Left kidney (tissue), 2 donors: ENCODE results near the gene GABBR1. TPM values are rescaled to one million over a fixed set of nuclear protein-coding genes. Genes with fewer than 3 reads are reported as not detected.

Experiments used
- DNase-seq: peaks from one replicate; pipeline ENCODE4 v3.0.0-alpha.2; 2013
- polyA plus RNA-seq: library from polyadenylated mRNA; unstranded; fragments of 120-200 nt; gene quantifications from one replicate; pipeline ENCODE4 v1.2.1, GENCODE V29; 2013; ENCODE audit not compliant: insufficient read length

GABBR1 gene
- polyA plus RNA-seq, 1 donor: 99.7 TPM

GRCh38 chr6:29624520-29624961 is 8.4 kb downstream of the GABBR1 start:
- no peak for DNase-seq

GRCh38 chr6:29620630-29621029 is 12.4 kb downstream of the GABBR1 start:
- no peak for DNase-seq

GRCh38 chr6:29619578-29620160 is 13.3 kb downstream of the GABBR1 start:
- DNase-seq: no peak

GRCh38 chr6:29617782-29618554 is 15.0 kb downstream of the GABBR1 start:
- DNase-seq: no peak

GRCh38 chr6:29611426-29611825 is 21.6 kb downstream of the GABBR1 start:
- no peak for DNase-seq

GRCh38 chr6:29610540-29610939 is 22.4 kb downstream of the GABBR1 start:
- DNase-seq: no peak

- no peak for DNase-seq
Observed at GRCh38 chr6:29608131-29608530, 24.9 kb downstream of the GABBR1 start.

GRCh38 chr6:29603930-29604329 is 29.1 kb downstream of the GABBR1 start:
- no peak for DNase-seq

GRCh38 chr6:29603456-29603855 is 29.5 kb downstream of the GABBR1 start:
- DNase-seq: no peak

- DNase-seq: no peak
Observed at GRCh38 chr6:29602564-29603361, 30.2 kb downstream of the GABBR1 start.

- DNase-seq: no peak
Observed at GRCh38 chr6:29598172-29598747, 34.7 kb downstream of the GABBR1 start.

- no peak for DNase-seq
Observed at GRCh38 chr6:29597184-29597583, 35.8 kb downstream of the GABBR1 start.

- no peak for DNase-seq
Observed at GRCh38 chr6:29596381-29596900, 36.5 kb downstream of the GABBR1 start.

- no peak for DNase-seq
Observed at GRCh38 chr6:29593199-29593855, 39.7 kb downstream of the GABBR1 start.

GRCh38 chr6:29591677-29592076 is 41.3 kb downstream of the GABBR1 start:
- no peak for DNase-seq

GRCh38 chr6:29590218-29590808 is 42.7 kb downstream of the GABBR1 start:
- DNase-seq: no peak

GRCh38 chr6:29589423-29590048 is 43.4 kb downstream of the GABBR1 start:
- peak; percentile 28 for DNase-seq

GRCh38 chr6:29584821-29585220 is 48.2 kb downstream of the GABBR1 start, which contains the start of gene OR2H2:
TSS of gene OR2H2 (plus strand) at chr6:29585121. CDS start at chr6:29587945, 2,824 bp downstream.
- no peak for DNase-seq

- DNase-seq: no peak
Observed at GRCh38 chr6:29577544-29577943, 55.4 kb downstream of the GABBR1 start.

- DNase-seq: no peak
Observed at GRCh38 chr6:29576056-29576455, 56.9 kb downstream of the GABBR1 start.

- DNase-seq: no peak
Observed at GRCh38 chr6:29567991-29568390, 65.0 kb downstream of the GABBR1 start.
